SK-N-SH treated with all-trans-retinoic acid at 6 μM for 48 hours (cell line): Measurements from ENCODE around the gene NBR1.

ENCODE experiments used
- ATAC-seq: fragments of 200-7000 bp; cut with Tn5 transposase; 3 replicates; pipeline ENCODE4 v1.9.1; 2020; ENCODE audit warnings: mild to moderate bottlenecking, moderate library complexity
- ARNTL ChIP-seq: fragments of 450-650 bp; formaldehyde crosslinking; IDR thresholded peaks from 2 replicates; pipeline ENCODE4 v1.5.0; 2020; ENCODE audit warnings: low read depth, mild to moderate bottlenecking, moderate library complexity, borderline replicate concordance
- BACH2 ChIP-seq: fragments of 250-450 bp; sonication (Bioruptor Pico); IDR thresholded peaks from 2 replicates; pipeline ENCODE4 v1.9.0; 2021; ENCODE audit warnings: mild to moderate bottlenecking, borderline replicate concordance
- ESRRG ChIP-seq: fragments of 250-450 bp; sonication (Bioruptor Pico); IDR thresholded peaks from 2 replicates; pipeline ENCODE4 v1.6.1; 2021; ENCODE audit warnings: mild to moderate bottlenecking
- GLIS3 ChIP-seq: fragments of 250-450 bp; sonication (Bioruptor Pico); IDR thresholded peaks from 2 replicates; pipeline ENCODE4 v1.5.0; 2020; ENCODE audit warnings: mild to moderate bottlenecking, moderate library complexity
- ISL1 ChIP-seq: fragments of 250-450 bp; sonication (Bioruptor Pico); IDR thresholded peaks from 2 replicates; pipeline ENCODE4 v2.1.2; 2022; ENCODE audit warnings: mild to moderate bottlenecking, moderate library complexity
- OSR1 ChIP-seq: fragments of 250-450 bp; sonication (Bioruptor Pico); IDR thresholded peaks from 2 replicates; pipeline ENCODE4 v1.8.0; 2022; ENCODE audit warnings: moderate library complexity, mild to moderate bottlenecking, inconsistent platforms
- PATZ1 ChIP-seq: fragments of 250-450 bp; sonication (Bioruptor Pico); IDR thresholded peaks from 2 replicates; pipeline ENCODE4 v1.8.0; 2020; ENCODE audit warnings: mild to moderate bottlenecking, moderate library complexity, borderline replicate concordance
- POU6F1 ChIP-seq: fragments of 250-450 bp; sonication (Bioruptor Pico); IDR thresholded peaks from 2 replicates; pipeline ENCODE4 v1.8.0; 2021; ENCODE audit warnings: low read depth, mild to moderate bottlenecking, moderate library complexity, borderline replicate concordance
- PPARA ChIP-seq: fragments of 250-450 bp; sonication (Bioruptor Pico); IDR thresholded peaks from 2 replicates; pipeline ENCODE4 v1.5.0; 2020; ENCODE audit warnings: mild to moderate bottlenecking, borderline replicate concordance
- RARB ChIP-seq: fragments of 250-450 bp; sonication (Bioruptor Pico); IDR thresholded peaks from 2 replicates; pipeline ENCODE4 v1.8.0; 2021; ENCODE audit warnings: mild to moderate bottlenecking, moderate library complexity
- SNAI2 ChIP-seq: fragments of 250-450 bp; sonication (Bioruptor Pico); IDR thresholded peaks from 2 replicates; pipeline ENCODE4 v1.5.0; 2020; ENCODE audit warnings: mild to moderate bottlenecking, moderate library complexity
- TCF4 ChIP-seq: fragments of 250-450 bp; sonication (Bioruptor Pico); IDR thresholded peaks from 2 replicates; pipeline ENCODE4 v1.8.0; 2021; ENCODE audit warnings: mild to moderate bottlenecking, moderate library complexity, borderline replicate concordance
- TOX ChIP-seq: fragments of 250-450 bp; sonication (Bioruptor Pico); IDR thresholded peaks from 2 replicates; pipeline ENCODE4 v1.8.0; 2021; ENCODE audit warnings: mild to moderate bottlenecking, moderate library complexity, borderline replicate concordance
- ZFP3 ChIP-seq: fragments of 250-450 bp; sonication (Bioruptor Pico); IDR thresholded peaks from 2 replicates; pipeline ENCODE4 v1.5.0; 2020; ENCODE audit warnings: mild to moderate bottlenecking, moderate library complexity
- ZFP30 ChIP-seq: fragments of 450-650 bp; formaldehyde crosslinking; IDR thresholded peaks from 2 replicates; pipeline ENCODE4 v1.5.0; 2022; ENCODE audit warnings: mild to moderate bottlenecking, moderate library complexity
- ZNF565 ChIP-seq: fragments of 450-650 bp; formaldehyde crosslinking; conservative IDR thresholded peaks from 2 replicates; pipeline ENCODE4 v1.5.0; 2020; ENCODE audit warnings: low read depth, mild to moderate bottlenecking, moderate library complexity
- ZNF70 ChIP-seq: fragments of 450-650 bp; formaldehyde crosslinking; IDR thresholded peaks from 2 replicates; pipeline ENCODE4 v1.5.0; 2020; ENCODE audit warnings: mild to moderate bottlenecking, moderate library complexity
- ZNF8 ChIP-seq: fragments of 450-650 bp; formaldehyde crosslinking; IDR thresholded peaks from 2 replicates; pipeline ENCODE4 v1.5.0; 2020; ENCODE audit warnings: mild to moderate bottlenecking, moderate library complexity
- TF ChIP-seq, protein P1 (sequence below): fragments of 250-450 bp; sonication (Bioruptor Pico); IDR thresholded peaks from 2 replicates; pipeline ENCODE4 v1.5.1; 2020; ENCODE audit warnings: low read depth, mild to moderate bottlenecking, moderate library complexity
- TF ChIP-seq, protein P2 (sequence below): fragments of 250-450 bp; sonication (Bioruptor Pico); IDR thresholded peaks from 2 replicates; pipeline ENCODE4 v1.5.1; 2021; ENCODE audit warnings: mild to moderate bottlenecking, moderate library complexity

The NBR1 gene

GRCh38 chr17:43170766-43171585 is at the start of gene NBR1:
Gene NBR1 (plus strand): TSS chr17:43171214. CDS start chr17:43175800, 4,586 bp downstream.
- TF ChIP-seq PPARA (CRISPR knock-in tag), result no peak
- 0 out of 2 replicates have a peak, but pooled peaks have one; percentile 56 for TF ChIP-seq ZFP3
- ATAC-seq, result peak; percentile 85

DNA sequence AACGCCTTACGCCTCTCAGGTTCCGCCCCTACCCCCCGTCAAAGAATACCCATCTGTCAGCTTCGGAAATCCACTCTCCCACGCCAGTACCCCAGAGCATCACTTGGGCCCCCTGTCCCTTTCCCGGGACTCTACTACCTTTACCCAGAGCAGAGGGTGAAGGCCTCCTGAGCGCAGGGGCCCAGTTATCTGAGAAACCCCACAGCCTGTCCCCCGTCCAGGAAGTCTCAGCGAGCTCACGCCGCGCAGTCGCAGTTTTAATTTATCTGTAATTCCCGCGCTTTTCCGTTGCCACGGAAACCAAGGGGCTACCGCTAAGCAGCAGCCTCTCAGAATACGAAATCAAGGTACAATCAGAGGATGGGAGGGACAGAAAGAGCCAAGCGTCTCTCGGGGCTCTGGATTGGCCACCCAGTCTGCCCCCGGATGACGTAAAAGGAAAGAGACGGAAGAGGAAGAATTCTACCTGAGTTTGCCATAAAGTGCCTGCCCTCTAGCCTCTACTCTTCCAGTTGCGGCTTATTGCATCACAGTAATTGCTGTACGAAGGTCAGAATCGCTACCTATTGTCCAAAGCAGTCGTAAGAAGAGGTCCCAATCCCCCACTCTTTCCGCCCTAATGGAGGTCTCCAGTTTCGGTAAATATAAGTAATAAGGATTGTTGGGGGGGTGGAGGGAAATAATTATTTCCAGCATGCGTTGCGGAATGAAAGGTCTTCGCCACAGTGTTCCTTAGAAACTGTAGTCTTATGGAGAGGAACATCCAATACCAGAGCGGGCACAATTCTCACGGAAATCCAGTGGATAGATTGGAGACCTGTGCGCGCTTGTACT is 45.7 kb upstream of the NBR1 start, which contains the start of gene BRCA1:
BRCA1 (minus strand) TSS at position 232 of the 834 bp plus-strand sequence. CDS start 1,268 bp downstream, outside the sequence.
- TF ChIP-seq ZNF565 (CRISPR knock-in tag), result no peak
- TF ChIP-seq PPARA (CRISPR knock-in tag), result no peak
- peak; percentile 96 for ATAC-seq

DNA sequence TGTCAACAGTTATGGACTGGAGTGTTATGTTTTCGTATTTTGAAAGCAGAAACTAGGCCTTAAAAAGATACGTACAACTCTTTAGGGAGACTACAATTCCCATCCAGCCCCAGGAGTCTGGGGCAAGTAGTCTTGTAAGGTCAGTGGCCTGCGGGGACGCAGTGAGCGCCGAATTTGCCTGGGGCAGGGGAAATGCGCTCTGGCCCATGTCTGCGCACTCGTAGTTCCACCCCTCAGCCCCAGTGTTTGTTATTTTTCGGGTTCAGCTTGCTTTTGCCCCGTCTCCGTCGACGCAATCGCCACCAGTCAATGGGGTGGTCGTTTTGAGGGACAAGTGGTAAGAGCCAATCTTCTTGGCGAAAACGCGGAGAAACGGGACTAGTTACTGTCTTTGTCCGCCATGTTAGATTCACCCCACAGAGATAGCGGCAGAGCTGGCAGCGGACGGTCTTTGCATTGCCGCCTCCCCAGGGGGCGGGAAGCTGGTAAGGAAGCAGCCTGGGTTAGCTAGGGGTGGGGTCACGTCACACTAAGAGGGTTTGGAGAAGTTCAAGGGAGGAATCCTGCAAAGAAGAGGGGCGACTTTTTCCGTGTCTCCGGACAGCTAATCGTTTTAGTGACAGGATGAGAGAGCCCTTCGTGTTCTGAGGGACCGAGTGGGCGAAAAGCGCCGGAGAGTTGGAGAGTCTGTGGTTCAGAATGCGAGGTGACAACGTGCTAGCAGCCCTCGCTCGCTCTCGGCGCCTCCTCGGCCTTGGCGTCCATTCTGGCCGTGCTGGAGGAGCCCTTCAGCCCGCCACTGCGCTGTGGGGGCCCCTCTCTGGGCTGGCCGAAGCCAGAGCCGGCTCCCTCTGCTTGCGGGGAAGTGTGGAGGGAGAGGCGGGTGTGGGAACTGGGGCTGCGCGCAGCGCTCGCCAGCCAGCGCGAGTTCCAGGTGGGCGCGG is 44.8 kb upstream of the NBR1 start:
- ATAC-seq, result peak; percentile 25
- TF ChIP-seq GLIS3 (CRISPR knock-in tag) (no peak), PPARA (CRISPR knock-in tag) (no peak), ZNF70 (CRISPR knock-in tag) (no peak), ZFP3 (no peak), RARB (CRISPR knock-in tag) (no peak), POU6F1 (no peak), ZNF565 (CRISPR knock-in tag) (no peak), OSR1 (CRISPR knock-in tag) (no peak), ZNF8 (CRISPR knock-in tag) (no peak), ESRRG (CRISPR knock-in tag) (no peak), ARNTL (CRISPR knock-in tag) (no peak), TOX (CRISPR knock-in tag) (no peak), ISL1 (CRISPR knock-in tag) (no peak), PATZ1 (no peak), SNAI2 (no peak), TCF4 (CRISPR knock-in tag) (no peak), BACH2 (CRISPR knock-in tag) (no peak), ZFP30 (CRISPR knock-in tag) (no peak)
- TF ChIP-seq, protein P1, sequence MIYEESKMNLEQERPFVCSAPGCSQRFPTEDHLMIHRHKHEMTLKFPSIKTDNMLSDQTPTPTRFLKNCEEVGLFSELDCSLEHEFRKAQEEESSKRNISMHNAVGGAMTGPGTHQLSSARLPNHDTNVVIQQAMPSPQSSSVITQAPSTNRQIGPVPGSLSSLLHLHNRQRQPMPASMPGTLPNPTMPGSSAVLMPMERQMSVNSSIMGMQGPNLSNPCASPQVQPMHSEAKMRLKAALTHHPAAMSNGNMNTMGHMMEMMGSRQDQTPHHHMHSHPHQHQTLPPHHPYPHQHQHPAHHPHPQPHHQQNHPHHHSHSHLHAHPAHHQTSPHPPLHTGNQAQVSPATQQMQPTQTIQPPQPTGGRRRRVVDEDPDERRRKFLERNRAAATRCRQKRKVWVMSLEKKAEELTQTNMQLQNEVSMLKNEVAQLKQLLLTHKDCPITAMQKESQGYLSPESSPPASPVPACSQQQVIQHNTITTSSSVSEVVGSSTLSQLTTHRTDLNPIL (CRISPR knock-in tag), result no peak
- TF ChIP-seq, protein P2, sequence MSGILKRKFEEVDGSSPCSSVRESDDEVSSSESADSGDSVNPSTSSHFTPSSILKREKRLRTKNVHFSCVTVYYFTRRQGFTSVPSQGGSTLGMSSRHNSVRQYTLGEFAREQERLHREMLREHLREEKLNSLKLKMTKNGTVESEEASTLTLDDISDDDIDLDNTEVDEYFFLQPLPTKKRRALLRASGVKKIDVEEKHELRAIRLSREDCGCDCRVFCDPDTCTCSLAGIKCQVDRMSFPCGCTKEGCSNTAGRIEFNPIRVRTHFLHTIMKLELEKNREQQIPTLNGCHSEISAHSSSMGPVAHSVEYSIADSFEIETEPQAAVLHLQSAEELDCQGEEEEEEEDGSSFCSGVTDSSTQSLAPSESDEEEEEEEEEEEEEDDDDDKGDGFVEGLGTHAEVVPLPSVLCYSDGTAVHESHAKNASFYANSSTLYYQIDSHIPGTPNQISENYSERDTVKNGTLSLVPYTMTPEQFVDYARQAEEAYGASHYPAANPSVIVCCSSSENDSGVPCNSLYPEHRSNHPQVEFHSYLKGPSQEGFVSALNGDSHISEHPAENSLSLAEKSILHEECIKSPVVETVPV, result no peak
- TF ChIP-seq, all 23 proteins: peak for 0
